MM.1S (cell line): Measurements from ENCODE around the gene TRAF1.

Source experiments
- CTCF ChIP-seq: fragments of 300-600 bp; sonication (generic); IDR thresholded peaks from 2 replicates; pipeline ENCODE4 v1.5.1; 2016; ENCODE audit warnings: antibody characterized with exemption, low read length, mixed read lengths
- EZH2 ChIP-seq: fragments of 300-600 bp; sonication (generic); optimal IDR thresholded peaks from 2 replicates; pipeline ENCODE3; 2017; ENCODE audit warnings: low read depth, mild to moderate bottlenecking, antibody characterized with exemption, low read length, mixed read lengths
- EZH2phosphoT487 ChIP-seq: fragments of 300-600 bp; sonication (generic); IDR thresholded peaks from 2 replicates; pipeline ENCODE4 v1.6.1; 2018; ENCODE audit warnings: antibody characterized with exemption, low read length

GRCh38 chr9:120966013-120966369 lies 39.4 kb upstream of the TRAF1 start:
- TF ChIP-seq CTCF = no peak
- no peak for TF ChIP-seq EZH2phosphoT487
- no peak for TF ChIP-seq EZH2
